Measurements from ENCODE around the gene CPLX1. TPM values are rescaled to one million over a fixed set of nuclear protein-coding genes. Genes with fewer than 3 reads are reported as not detected.

CPLX1 gene
- polyA plus RNA-seq, 1 donor (not counting 4 experiments of a cell fraction or from before 2014, with no cell fraction given) = 0.04 TPM

- Histone ChIP-seq H2AFZ (ENCODE audit: control insufficient read depth, low read length) (no peak overlapping the region), H3K9me3 (ENCODE audit: control insufficient read depth, low read depth, low read length) (no peaks in the 10 kb centered on the region), H4K20me1 (ENCODE audit: control insufficient read depth, extremely low read depth, insufficient read depth, low read length) (no peaks in the 10 kb centered on the region), H3K9me1 (ENCODE audit: control insufficient read depth, extremely low read depth, insufficient read depth, low read length) (no peaks in the 10 kb centered on the region), H3K27me3 (ENCODE audit: control insufficient read depth, extremely low read depth, insufficient read depth, low read length) (peaks cover 50% of the 10 kb centered on the region), H3K36me3 (ENCODE audit: control insufficient read depth in 2 of 2, extremely low read depth in 1 of 2, insufficient read depth in 2 of 2, low read length in 2 of 2) (no peaks in the 10 kb centered on the region), H3K4me3 (ENCODE audit: control insufficient read depth in 2 of 3, extremely low read depth in 1 of 3, insufficient read depth in 2 of 3, low read depth in 1 of 3, low read length in 3 of 3) (no peak overlapping the region), H3K9ac (ENCODE audit: control insufficient read depth, extremely low read depth, insufficient read depth, low read length) (no peak overlapping the region), H3K27ac (ENCODE audit: control insufficient read depth, insufficient read depth, low read length) (no peak overlapping the region), H3K79me2 (ENCODE audit: control insufficient read depth, insufficient read depth, low read length) (no peaks in the 10 kb centered on the region), H3K4me2 (ENCODE audit: control insufficient read depth, extremely low read depth, insufficient read depth, low read depth, low read length) (no peak overlapping the region), H3K4me1 (ENCODE audit: control insufficient read depth, extremely low read depth, insufficient read depth, low read length) (peaks cover 3% of the 10 kb centered on the region)
- FAIRE-seq (no peak), DNase-seq (ENCODE audit: low read depth, low spot score) (no peak)
- TF ChIP-seq EZH2 (IDR thresholded peaks at IDR 0.05; ENCODE audit: low read length) (no peak), CTCF (optimal IDR thresholded peaks at IDR 0.05 in 1 of 3, IDR thresholded peaks at IDR 0.05 in 1 of 3, conservative IDR thresholded peaks at IDR 0.05 in 1 of 3; ENCODE audit: extremely low read depth in 1 of 3, insufficient read depth in 2 of 3, low read length in 3 of 3) (no peak)
- dilution Hi-C loops (cut with MboI; ENCODE audit: extremely low pct_ligation_motif_present, low sequenced_read_pairs) = no loop called here
Measured at GRCh38 chr4:793941-794621, 31.8 kb downstream of the CPLX1 start.

- H4K20me1 ChIP-seq (ENCODE audit: control insufficient read depth, extremely low read depth, insufficient read depth, low read length) = no peaks in the 10 kb centered on the region
- H3K4me2 ChIP-seq (ENCODE audit: control insufficient read depth, extremely low read depth, insufficient read depth, low read depth, low read length) = no peak overlapping the region
- no peak overlapping the region for H3K9ac ChIP-seq (ENCODE audit: control insufficient read depth, extremely low read depth, insufficient read depth, low read length)
- H3K9me1 ChIP-seq (ENCODE audit: control insufficient read depth, extremely low read depth, insufficient read depth, low read length) = no peaks in the 10 kb centered on the region
- FAIRE-seq (no peak), DNase-seq (ENCODE audit: low read depth, low spot score) (no peak)
- no peak overlapping the region for H3K4me3 ChIP-seq (ENCODE audit: control insufficient read depth in 2 of 3, extremely low read depth in 1 of 3, insufficient read depth in 2 of 3, low read depth in 1 of 3, low read length in 3 of 3)
- H3K27ac ChIP-seq (ENCODE audit: control insufficient read depth, insufficient read depth, low read length) = no peak overlapping the region
- no peaks in the 10 kb centered on the region for H3K36me3 ChIP-seq (ENCODE audit: control insufficient read depth in 2 of 2, extremely low read depth in 1 of 2, insufficient read depth in 2 of 2, low read length in 2 of 2)
- H3K27me3 ChIP-seq (ENCODE audit: control insufficient read depth, extremely low read depth, insufficient read depth, low read length) = peaks cover 50% of the 10 kb centered on the region
- H2AFZ ChIP-seq (ENCODE audit: control insufficient read depth, low read length) = no peak overlapping the region
- no peaks in the 10 kb centered on the region for H3K4me1 ChIP-seq (ENCODE audit: control insufficient read depth, extremely low read depth, insufficient read depth, low read length)
- no peaks in the 10 kb centered on the region for H3K9me3 ChIP-seq (ENCODE audit: control insufficient read depth, low read depth, low read length)
- dilution Hi-C loops (cut with MboI; ENCODE audit: extremely low pct_ligation_motif_present, low sequenced_read_pairs) = no loop called here
- H3K79me2 ChIP-seq (ENCODE audit: control insufficient read depth, insufficient read depth, low read length) = no peaks in the 10 kb centered on the region
- TF ChIP-seq CTCF (optimal IDR thresholded peaks at IDR 0.05 in 1 of 3, IDR thresholded peaks at IDR 0.05 in 1 of 3, conservative IDR thresholded peaks at IDR 0.05 in 1 of 3; ENCODE audit: extremely low read depth in 1 of 3, insufficient read depth in 2 of 3, low read length in 3 of 3) (no peak), EZH2 (IDR thresholded peaks at IDR 0.05; ENCODE audit: low read length) (no peak)
Measured at GRCh38 chr4:793093-793861, 32.7 kb downstream of the CPLX1 start.

Measured in keratinocyte (primary cell).